GM19239 (cell line): ENCODE results near the gene LRP1.

Source experiments
- DNase-seq: peaks from one replicate; pipeline ENCODE4 v3.0.0; 2011; ENCODE audit warnings: low spot score; ENCODE audit not compliant: insufficient read length
- FAIRE-seq: peaks from 2 replicates; lab custom pipeline; 2011; peaks lifted over from hg19 to GRCh38; lab: Jason Lieb, UNC

The LRP1 gene

GRCh38 chr12:57127726-57128518, at the start of gene LRP1:
TSS of gene LRP1 (plus strand) at chr12:57128483. CDS start at chr12:57128965, 482 bp downstream.
- DNase-seq (peak; percentile 48), FAIRE-seq (peak; percentile 63)

GRCh38 chr12:57078519-57079404, 49.5 kb upstream of the LRP1 start, which contains the start of gene NEMP1:
TSS of gene NEMP1 (minus strand) at chr12:57078791. CDS start at chr12:57078745, 46 bp downstream.
- FAIRE-seq = peak; percentile 97
- peak; percentile 84 for DNase-seq

GRCh38 chr12:57079821-57080220, 48.5 kb upstream of the LRP1 start:
- DNase-seq (no peak), FAIRE-seq (no peak)

GRCh38 chr12:57080855-57081254, 47.4 kb upstream of the LRP1 start:
- FAIRE-seq = no peak
- DNase-seq = no peak

- peak; percentile 11 for FAIRE-seq
- DNase-seq = no peak
These were observed 42.2 kb upstream of the LRP1 start for GRCh38 chr12:57085999-57086492.

- DNase-seq = no peak
These were observed 41.7 kb upstream of the LRP1 start for GRCh38 chr12:57086493-57087009.

GRCh38 chr12:57087010-57087690, 41.1 kb upstream of the LRP1 start:
- no peak for DNase-seq
- FAIRE-seq = no peak

More at GRCh38 chr12:57086493-57087009, 41.7 kb upstream of the LRP1 start:
- no peak for FAIRE-seq

GRCh38 chr12:57087691-57088353, 40.5 kb upstream of the LRP1 start:
- DNase-seq (no peak), FAIRE-seq (peak; percentile 93)

- DNase-seq = peak; percentile 86
- peak; percentile 47 for FAIRE-seq
These were observed 39.7 kb upstream of the LRP1 start, which contains the start of gene NAB2 for GRCh38 chr12:57088354-57089270. TSS of gene NAB2 (plus strand) at chr12:57089114. CDS start at chr12:57089272, 158 bp downstream.

GRCh38 chr12:57089271-57090245, 38.7 kb upstream of the LRP1 start:
- DNase-seq = no peak
- no peak for FAIRE-seq

- DNase-seq = no peak
- FAIRE-seq = no peak
These were observed 37.8 kb upstream of the LRP1 start for GRCh38 chr12:57090490-57090889.

- FAIRE-seq = no peak
These were observed 37.2 kb upstream of the LRP1 start for GRCh38 chr12:57090924-57091637.

GRCh38 chr12:57091638-57092528, 36.4 kb upstream of the LRP1 start:
- DNase-seq (no peak), FAIRE-seq (no peak)

More at GRCh38 chr12:57090924-57091637, 37.2 kb upstream of the LRP1 start:
- no peak for DNase-seq

- DNase-seq = no peak
- FAIRE-seq = no peak
These were observed 35.8 kb upstream of the LRP1 start for GRCh38 chr12:57092529-57092862.

GRCh38 chr12:57092876-57093414, 35.3 kb upstream of the LRP1 start:
- no peak for DNase-seq
- no peak for FAIRE-seq
